ENCODE measurements around the gene DGKD.

The DGKD gene

DNA sequence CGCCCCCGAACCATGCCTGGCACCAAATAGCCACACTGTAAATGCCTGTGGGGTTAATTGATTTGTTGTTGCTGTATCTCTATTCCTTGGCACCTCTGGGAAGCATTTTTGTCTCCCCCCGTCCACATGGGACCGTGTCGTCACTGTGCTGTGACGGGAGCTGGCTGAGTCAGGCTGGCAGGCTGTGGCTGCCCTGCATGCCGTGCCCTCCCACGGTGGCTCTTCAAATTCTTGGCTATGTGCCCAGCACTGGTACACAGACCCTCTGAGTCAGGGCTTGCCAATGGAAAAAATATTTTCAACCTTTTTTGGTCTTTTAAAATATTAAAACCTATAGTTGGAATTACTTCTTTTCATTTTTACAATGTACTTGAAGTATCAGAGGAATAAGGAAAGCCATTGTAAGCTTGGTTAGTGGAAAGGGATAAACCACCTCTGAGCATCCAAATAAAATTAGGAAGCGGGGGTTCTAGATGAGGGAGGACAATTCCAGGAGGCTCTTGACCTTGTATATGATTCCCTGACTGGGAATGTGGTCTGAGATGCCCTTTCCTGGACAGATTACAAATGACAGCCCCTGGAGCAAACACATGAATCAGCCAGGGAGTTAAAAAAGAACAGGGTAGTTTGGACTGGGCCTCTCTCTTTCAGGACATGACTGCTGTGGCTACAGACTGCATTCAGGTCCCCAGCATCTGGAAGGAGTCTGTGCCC is 59.4 kb downstream of the DGKD start:
- peak in 2 of 3 experiments; percentile 40 to 77 for DNase-seq

DNA sequence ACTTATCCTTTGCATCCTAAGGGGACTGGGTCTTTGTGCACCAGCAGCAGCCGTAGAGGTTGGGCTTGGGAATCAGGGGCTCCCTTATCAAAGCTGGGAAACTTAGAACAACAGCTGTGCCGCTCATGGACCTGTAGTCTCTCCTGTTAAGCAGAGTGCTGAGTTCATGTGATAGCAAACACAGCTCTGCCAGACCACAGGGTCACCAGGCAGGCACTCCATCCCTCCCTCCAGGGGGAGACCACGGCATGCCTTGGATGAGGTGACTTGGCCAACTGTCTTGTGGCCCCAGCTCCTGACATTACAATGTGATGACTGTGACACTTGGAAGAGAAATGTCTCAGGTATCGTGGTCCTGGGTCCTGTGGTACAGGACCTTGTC is 60.0 kb downstream of the DGKD start:
- DNase-seq, result no peak

DNA sequence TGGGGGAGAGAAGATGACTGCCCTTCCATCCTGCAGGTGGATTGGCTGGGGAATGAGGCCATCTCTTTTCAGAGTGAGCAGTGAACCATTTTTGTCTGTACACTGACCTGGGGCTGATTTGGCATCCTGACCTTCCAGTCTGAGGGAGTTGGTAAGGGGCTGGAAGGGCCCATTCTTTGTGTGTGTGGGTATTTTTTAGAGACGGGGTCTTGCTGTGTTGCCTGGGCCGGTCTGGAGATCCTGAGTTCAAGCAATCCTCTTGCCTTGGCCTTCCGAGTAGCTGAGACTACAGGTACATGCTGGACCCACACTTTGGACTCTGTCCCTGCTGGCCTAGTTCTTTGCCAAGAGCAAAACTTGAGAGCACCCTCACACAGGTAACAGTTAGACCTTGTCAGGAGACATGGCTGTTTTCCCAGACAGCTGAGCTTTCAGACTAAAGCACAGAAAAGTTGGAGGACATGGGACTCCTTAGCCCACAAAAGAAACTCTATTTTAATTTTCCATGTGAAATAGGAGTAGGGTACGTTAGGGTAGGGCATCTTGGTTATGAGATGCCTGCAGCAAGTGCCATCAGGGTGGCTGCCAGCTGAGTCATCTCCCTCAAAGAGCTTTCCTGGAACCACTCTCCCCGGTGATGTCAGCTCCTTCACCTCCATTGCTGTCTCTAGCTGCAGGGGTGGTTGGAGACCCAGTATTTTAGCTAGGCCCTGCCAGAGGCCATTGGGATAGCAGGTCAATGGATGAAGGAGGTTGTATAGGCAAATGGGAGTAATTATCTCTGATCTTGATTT is 60.7 kb downstream of the DGKD start:
- DNase-seq, result no peak

DNA sequence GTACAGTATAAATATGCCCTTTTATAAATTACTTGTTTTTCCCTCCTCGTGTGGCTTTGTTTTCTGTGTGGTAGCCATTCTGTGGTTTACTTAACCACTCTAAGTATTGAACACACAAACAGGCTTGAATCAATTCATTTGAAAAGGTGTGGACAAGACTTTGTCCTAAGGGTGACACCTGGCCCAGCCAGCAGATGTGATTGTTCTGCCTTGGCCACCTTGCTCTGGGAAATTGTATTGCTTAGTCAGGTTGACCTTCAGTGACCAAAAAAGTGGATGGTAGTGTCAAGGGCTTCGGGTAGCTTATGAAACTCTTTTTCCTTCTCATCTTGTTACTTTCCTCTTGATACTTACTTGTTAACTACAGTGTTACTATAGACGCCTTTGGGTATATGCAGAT is 61.9 kb downstream of the DGKD start:
- DNase-seq, result no peak

DNA sequence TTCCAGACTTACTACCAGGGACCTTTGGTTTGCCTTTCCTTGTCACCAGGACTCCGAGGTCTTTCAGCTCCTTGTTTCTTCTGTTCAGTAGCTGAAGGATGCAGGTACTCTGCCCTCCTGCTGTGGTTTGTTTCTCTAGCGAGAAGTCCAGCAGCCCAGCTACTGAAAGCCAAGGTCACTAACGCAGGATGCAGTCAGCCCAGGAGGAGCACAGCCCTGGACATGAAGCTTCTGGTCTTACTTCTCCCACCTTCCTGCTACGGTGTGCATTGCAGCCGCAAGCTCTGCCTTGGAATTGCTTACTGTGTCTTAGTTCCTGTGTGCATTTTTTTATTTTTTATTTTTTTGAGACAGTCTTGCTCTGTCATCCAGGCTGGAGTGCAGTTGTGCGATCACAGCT is 62.4 kb downstream of the DGKD start:
- no peak for DNase-seq

DNA sequence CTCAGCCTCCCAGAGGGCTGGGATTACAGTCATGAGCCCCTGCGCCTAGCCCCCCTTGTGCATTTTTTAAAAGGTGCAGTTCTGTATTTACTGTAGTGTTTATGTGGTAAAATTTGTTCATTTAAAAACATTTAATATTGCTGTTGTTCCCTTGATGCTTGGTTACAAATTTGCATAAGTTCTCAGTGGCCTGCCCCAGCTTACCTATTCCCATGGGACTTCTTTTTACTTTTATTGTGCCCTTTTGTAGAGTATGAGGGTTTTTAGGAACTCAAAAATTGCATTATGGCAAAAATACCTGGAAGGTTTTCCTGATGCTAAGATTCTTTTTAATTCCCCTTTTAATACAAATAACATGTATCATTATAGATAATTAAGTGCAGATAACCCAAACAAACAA is 63.0 kb downstream of the DGKD start:
- DNase-seq, result no peak

DNA sequence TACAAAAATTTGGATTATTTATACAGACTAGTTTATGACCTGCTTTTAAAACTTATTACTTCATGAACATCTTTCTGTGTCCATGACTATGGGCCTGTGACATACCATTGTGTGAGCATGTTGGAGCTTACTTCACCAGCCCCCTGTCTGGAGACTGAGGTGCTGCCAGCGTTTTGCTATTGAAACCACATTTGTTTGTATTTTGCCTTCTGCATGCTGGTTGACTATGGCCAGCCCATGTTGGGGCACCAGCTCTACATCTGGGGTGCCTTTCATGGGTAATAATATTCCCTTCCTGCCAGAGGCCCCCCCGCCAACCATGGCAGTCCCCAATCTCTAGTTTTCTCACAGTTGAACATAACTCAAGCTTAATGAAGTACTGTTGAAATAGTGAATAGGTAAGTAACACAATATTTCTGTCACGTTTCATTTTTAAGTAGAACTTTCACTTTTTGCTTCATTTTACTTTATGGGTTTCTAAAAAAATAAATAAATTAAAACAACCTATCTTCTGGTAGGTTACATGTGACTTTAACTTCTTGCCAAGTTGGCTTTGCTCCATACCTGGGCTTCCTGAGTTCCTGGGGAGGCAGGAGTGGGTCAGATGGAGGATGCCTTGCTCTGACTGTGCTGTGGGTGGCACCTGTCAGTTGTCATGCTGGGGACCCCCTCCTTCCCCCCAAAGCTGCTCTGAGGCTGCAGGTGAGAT is 63.9 kb downstream of the DGKD start:
- no peak for DNase-seq

DNA sequence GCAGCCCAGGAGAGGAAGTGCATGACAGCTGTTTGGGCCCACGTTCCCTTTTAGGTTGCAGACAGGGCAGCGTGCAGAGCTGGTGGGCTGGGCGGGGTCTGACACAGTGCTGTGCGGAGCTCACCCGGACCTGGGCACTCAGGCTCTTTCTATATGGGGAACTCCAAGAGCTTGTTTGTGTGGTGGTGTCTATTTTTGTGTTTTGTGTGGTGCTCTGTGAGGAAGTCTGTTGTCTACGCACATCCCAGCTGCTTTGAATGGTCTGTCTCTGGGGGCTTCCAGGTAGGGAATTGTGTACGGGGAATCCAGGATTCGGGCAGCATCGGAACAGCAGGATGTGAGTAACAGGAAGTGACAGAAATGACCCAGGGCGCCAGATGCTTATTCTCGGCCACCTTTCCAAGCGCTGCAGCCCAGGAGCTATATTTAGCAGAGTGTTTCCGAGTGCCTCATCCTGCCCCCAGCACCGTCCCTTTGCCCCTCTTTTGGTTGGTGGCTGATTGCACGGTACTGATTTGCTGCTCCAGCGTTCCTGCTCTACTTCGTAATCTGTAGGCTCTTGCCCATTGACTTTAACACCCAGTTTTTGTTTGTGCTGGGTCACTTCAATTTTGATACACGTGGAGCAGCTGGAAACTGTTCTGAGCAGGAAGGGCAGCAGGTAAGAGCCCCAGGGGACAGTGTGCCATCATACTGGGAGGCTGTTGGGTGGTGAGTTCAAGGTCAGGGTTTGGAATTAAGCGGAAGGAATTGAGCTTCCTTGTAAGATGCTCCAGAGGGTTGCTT is 64.7 kb downstream of the DGKD start:
- no peak for DNase-seq

DNA sequence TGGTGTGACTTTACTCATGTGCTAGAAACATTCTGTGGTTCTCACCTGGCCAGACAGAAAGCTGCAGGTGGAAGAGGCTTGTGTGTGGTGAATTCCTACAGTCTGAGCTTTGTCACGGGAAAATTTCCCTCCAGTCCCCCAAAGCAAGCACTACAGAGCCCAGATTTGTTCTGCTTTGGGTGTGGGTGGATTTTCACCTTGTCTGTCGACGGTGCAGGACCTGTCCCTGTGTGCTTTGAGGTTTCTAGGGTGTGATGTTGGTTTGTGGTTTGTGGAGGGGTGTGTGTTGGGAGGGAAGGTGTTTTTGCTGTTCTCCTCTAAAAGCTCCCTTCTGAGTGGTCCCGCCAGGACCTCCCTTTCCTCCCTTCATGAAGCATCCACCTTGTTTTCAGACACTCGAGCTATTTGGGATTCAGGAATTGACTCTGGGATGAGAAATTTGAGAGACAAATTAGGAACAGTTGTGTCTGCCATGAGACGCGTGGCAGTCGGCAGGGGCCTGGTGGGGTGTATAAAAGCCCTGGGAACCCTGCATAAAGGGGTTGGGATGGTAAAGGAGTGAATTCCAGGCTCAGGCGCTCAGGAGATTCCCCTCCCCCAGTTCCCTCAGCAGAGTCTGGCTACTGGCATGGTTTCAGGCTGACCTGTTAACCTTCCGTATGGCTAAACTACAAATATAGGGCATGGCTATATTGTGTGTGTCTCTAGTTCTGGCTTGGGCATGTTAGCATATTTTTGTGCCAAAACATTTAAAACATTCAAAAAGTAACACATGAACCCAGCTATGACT is 65.5 kb downstream of the DGKD start:
- DNase-seq, result no peak

DNA sequence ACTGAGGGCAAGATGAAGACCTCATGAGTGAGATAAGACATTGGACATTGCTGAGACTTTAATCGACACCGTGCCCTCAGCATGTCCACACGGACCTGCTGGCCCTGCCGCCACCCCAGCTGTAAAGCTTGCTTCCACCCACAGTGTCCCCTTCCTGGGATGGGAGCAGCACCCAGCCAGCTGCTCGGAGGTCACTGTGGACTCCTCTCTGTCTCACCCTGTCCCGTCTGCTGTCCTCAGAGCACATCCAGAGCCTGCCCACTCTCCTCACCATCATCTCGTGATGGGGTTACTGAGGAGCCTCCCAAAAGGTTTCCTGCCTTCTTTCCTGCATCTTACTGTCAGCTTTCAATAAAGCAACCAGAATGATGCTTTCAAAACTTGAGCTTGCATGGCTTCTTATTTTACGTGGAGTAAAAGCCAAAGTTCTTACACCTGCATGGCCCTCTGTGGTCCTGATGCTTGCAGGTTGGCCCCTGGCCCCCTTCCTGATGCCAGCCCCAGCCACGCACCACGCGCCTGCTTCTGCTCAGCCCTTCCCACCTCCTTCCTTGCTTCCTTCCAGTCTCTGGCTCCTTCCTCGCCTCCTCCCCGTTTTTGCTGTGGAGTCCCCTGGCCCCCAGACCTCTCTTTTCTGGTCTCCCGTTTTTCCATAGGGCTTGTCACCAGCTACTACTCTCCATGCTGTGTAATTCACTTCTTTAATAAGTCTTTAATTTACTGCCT is 67.0 kb downstream of the DGKD start:
- no peak for DNase-seq

DNA sequence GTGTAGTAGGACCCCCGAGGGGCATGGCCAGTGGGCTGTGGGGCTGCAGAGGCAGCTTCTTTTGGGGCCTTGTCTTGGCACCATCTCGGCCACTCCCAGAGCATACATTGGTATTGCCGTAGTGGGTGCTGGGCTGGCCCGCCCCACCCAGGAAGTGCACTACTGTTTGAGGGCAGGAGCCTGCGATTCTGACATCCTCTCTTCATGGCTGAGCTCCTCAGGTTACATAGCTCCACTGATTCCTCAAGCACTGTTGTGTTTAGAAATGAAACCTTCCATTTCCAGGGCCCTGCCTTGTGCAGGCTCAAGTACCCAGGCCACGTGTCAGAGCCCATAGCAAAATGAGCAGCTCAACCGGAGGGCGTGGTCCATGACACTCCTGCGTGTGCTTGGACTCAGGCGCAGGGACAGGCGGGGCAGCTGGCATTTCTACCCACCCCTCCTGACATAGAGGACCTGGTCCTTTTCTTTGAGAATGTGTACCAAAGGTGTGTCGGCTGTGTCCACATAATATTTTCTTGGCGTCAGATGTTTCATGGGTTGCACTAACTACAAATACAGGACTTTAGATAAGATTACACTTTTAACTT is 67.9 kb downstream of the DGKD start:
- peak in 1 of 3 experiments; percentile 84 for DNase-seq

DNA sequence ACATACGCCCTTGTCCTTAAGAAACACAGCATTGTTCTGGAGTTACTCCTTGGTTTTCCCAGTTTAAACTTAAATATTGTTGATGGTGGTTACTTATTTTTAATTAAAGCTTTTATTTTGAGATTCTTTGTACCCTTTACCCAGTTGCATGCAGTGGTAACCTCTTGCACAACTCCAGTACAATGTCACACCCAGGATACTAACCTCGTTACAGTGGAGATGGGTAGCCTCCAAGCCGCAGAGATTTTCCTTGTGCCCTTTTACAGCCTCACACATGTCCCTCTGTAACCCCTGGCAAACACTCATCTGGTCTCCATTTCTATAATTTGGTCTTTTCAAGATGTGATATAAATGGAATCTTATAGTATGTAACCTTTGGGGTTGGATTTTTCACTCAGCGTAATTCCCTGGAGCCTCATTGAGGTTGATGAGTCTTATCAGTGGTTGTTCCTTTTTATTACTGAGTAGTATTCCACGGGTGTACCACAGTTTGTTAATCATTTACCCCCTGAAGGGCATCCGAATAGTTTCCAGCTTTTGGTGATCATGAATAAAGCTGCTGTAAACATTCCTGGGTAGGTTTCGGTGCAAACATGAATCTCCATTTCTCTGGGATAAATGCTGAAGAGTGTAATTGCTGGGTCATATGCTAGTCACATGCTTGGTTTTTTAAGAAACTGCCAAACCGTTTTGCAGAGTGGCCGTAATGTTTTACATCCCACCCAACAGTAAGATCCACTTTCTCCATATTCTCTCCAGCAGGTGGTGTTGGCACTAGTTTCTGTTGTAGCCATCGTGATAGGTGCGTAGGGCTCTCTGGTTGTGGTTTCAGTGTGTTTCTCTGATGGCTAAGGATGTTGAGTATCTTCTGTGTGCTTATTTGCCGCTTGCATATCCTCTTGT is 68.6 kb downstream of the DGKD start:
- DNase-seq, result no peak

DNA sequence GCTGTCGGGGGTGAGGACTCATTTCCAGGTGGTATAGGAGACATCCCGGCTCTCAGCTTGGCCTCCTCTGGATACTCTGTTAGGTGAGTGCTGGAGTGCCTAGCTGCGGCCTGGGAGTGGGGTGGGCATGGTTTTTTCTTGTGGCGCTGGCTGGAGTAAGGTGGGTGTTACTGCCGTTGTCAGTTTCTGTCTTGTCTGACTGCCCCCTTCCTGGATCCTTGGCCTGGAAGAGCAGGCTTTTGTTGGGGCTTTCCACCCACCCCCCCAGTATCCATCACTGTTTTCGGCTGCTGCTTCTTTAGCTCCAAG is 69.2 kb downstream of the DGKD start:
- DNase-seq, result no peak

DNA sequence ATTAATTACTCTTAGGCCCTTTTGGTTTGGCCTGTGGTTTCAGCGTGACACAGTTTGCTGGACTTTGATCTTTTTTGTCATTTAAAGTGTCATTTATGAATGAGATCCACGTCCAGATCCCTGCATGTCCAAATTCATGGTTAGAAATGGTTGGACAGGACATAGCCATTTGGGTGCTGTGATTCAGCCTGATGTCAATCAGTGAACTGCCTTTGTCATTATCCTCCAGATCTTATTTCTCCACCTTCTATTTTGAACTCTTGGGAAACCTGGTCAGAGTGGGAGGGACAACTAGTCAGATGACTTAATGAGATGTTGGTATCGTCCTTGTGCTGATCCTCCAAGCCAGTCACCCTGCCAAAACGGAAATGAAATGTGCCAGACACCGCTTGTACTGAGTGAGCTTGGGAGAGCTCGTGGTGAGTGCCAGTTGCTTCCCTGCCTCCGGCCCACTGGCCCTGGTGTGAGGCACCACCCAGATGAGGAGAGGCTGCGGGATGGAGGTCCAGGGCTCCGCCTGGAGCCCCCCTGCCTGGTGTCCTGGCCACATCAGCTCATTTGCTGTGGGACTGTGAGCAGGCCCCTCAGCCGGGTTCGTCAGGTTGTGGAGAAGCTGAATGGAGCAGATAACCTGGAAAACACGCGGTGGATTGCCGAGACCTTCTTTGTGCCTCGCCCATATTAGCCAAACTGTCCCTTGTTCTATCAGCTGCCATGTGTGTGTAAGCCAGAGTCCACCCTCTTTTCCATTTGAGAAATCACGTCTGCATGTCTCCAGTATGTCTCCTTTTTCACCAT is 70.1 kb downstream of the DGKD start:
- DNase-seq, result no peak

DNA sequence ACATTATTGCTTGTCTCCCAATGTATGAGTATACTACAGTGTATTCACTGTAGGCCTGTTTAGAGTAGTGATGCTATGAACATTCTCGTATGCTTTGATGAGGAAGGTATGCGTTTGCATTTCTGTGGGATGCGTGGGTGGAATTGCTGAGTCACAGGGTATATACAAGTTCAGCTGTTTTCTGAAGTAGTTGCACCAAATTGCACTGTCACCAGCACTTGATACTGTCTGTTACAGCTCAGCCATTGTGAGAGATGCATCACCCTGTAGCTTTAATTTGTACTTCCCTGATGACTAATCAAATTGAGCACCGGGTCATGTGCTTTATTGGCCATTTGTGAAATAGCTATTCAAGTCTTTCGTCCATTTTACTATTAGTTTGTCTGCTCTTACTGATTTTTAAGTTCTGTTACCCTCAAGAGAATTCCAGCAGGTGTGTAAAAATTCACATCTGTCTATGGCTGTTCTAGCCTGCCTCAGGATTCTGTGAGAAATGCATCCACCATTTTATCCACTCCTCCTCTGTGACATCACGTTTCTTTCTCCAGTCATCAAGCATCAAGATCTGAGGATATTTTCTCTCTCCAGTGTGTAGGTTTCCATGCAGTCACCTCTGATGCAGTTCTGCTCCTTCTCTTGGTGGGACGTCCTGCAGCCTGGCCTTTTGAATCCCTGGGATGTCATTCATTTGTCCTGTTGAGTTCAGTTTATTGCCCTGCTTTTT is 72.5 kb downstream of the DGKD start:
- DNase-seq, result no peak

DNA sequence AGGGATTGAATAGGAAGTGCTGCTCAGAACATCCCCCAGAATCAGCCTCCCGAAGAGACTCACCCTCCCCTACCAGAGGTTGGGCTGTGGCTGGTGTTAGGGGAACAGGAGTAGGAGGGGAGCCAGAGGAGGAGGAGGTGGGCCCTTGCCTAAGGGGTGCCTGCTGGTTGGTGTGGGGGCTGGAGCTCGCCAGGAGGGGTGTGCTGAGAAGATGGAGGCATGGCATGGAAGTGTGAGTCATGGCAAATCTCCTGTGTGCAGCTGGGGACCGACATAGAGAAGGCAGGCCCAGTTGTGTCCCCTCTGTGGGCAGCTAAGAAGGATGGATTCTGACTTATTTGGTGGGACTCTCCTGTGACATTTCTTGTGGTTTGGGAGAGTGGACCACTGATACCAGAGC is 73.7 kb downstream of the DGKD start:
- no peak for DNase-seq

DNA sequence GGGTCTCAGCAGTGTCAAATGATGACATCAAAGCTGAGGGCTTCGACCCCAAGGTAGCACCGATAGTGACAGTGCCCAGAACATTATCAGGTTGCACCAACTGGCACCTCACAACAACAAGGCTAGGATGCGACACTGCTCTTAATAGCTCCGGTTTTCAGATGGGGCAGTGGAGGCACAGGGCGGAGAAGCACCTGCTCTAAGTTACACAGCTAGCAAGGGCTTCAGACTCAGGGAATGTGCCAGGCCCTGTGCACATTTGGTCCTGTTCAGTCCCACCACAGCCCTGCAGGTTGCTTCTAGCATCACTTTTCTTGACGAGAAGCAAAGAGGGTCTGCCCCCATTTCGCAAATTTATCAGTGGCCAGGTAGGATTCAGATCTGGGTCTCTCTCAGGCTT is 74.1 kb downstream of the DGKD start:
- no peak for DNase-seq

DNA sequence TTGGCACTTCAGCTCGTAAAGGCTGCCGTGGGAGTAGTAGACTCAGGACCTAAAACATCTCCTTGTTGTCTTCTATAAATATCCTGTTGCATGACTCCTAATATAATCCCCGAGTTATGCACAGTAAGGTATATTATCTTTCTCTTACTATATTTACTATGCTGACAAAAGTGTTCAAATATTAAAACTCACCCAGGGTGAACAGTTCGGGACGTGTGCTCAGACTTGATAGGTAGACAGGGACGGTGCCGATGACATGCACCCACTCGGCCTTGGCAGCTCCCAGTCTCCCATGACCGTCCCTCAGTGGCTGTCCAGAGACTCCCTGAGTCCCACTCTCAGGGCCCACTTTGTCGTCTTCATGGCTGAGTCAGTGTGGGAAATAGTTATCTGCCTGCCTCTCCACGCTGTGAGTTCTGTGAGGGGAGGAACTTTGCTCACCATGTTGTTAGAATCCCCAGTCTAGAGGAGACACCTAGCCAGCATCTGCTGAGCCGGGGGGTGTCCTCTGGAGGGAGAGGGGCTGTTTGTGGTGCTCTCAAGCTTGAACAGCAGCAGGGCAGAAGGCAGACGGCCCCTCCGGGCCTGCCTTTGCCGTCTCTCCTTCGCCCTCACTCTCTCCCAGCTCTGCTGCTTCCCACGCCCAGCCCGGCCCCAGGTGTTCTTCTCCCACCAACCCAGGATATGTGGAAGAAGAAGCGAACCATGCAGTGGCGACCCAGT is 75.0 kb downstream of the DGKD start:
- no peak for DNase-seq
